Measurements from ENCODE around the gene RPTOR. TPM values are rescaled to one million over a fixed set of nuclear protein-coding genes. Genes with fewer than 3 reads are reported as not detected.

RPTOR gene
- total RNA-seq, 1 donor from 2014 or later, result 62.4 TPM

GRCh38 chr17:80850109-80850508, 305.5 kb downstream of the RPTOR start:
- Mint-ChIP-seq H3K36me3 (ENCODE audit: low read depth) (peaks cover 83% of the 10 kb centered on the region), H3K9me3 (no peaks in the 10 kb centered on the region), H3K4me3 (ENCODE audit: low read depth) (no peak overlapping the region), H3K4me1 (ENCODE audit: low read depth) (peaks cover 63% of the 10 kb centered on the region), H3K27me3 (ENCODE audit: low read depth) (no peaks in the 10 kb centered on the region), H3K27ac (no peak overlapping the region)
- DNase-seq (ENCODE audit: low spot score), result no peak
- intact Hi-C loops (cut with micrococcal nuclease), result no loop called here

GRCh38 chr17:80850817-80851216, 306.2 kb downstream of the RPTOR start:
- intact Hi-C loops (cut with micrococcal nuclease), result no loop called here
- no peak overlapping the region for H3K4me3 Mint-ChIP-seq (ENCODE audit: low read depth)
- no peak overlapping the region for H3K27ac Mint-ChIP-seq
- DNase-seq (ENCODE audit: low spot score), result no peak
- no peaks in the 10 kb centered on the region for H3K9me3 Mint-ChIP-seq
- no peaks in the 10 kb centered on the region for H3K27me3 Mint-ChIP-seq (ENCODE audit: low read depth)
- peaks cover 65% of the 10 kb centered on the region for H3K4me1 Mint-ChIP-seq (ENCODE audit: low read depth)
- peaks cover 85% of the 10 kb centered on the region for H3K36me3 Mint-ChIP-seq (ENCODE audit: low read depth)

- Mint-ChIP-seq H3K27ac (peak overlapping the region; percentile 11), H3K9me3 (no peaks in the 10 kb centered on the region), H3K4me1 (ENCODE audit: low read depth) (peaks cover 70% of the 10 kb centered on the region), H3K36me3 (ENCODE audit: low read depth) (peaks cover 85% of the 10 kb centered on the region), H3K27me3 (ENCODE audit: low read depth) (no peaks in the 10 kb centered on the region), H3K4me3 (ENCODE audit: low read depth) (no peak overlapping the region)
- no peak for DNase-seq (ENCODE audit: low spot score)
- intact Hi-C loops (cut with micrococcal nuclease), result no loop called here
These were observed 306.8 kb downstream of the RPTOR start for GRCh38 chr17:80851277-80851925.

GRCh38 chr17:80852476-80853015, 307.9 kb downstream of the RPTOR start:
- Mint-ChIP-seq H3K4me1 (ENCODE audit: low read depth) (peaks cover 70% of the 10 kb centered on the region), H3K27ac (peak overlapping the region; percentile 31), H3K27me3 (ENCODE audit: low read depth) (no peaks in the 10 kb centered on the region), H3K36me3 (ENCODE audit: low read depth) (peaks cover 83% of the 10 kb centered on the region), H3K4me3 (ENCODE audit: low read depth) (no peak overlapping the region), H3K9me3 (no peaks in the 10 kb centered on the region)
- no peak for DNase-seq (ENCODE audit: low spot score)
- intact Hi-C loops (cut with micrococcal nuclease), result no loop called here

GRCh38 chr17:80853076-80853475, 308.4 kb downstream of the RPTOR start:
- H3K4me1 Mint-ChIP-seq (ENCODE audit: low read depth), result peaks cover 69% of the 10 kb centered on the region
- DNase-seq (ENCODE audit: low spot score), result no peak
- H3K36me3 Mint-ChIP-seq (ENCODE audit: low read depth), result peaks cover 82% of the 10 kb centered on the region
- no peak overlapping the region for H3K27ac Mint-ChIP-seq
- H3K4me3 Mint-ChIP-seq (ENCODE audit: low read depth), result no peak overlapping the region
- H3K9me3 Mint-ChIP-seq, result no peaks in the 10 kb centered on the region
- intact Hi-C loops (cut with micrococcal nuclease), result no loop called here
- H3K27me3 Mint-ChIP-seq (ENCODE audit: low read depth), result no peaks in the 10 kb centered on the region

GRCh38 chr17:80854220-80854619, 309.6 kb downstream of the RPTOR start:
- Mint-ChIP-seq H3K27ac (peak overlapping the region; percentile 97), H3K27me3 (ENCODE audit: low read depth) (no peaks in the 10 kb centered on the region), H3K36me3 (ENCODE audit: low read depth) (peaks cover 82% of the 10 kb centered on the region), H3K4me3 (ENCODE audit: low read depth) (no peak overlapping the region), H3K9me3 (no peaks in the 10 kb centered on the region), H3K4me1 (ENCODE audit: low read depth) (peaks cover 68% of the 10 kb centered on the region)
- DNase-seq (ENCODE audit: low spot score), result no peak
- intact Hi-C loops (cut with micrococcal nuclease), result no loop called here

GRCh38 chr17:80855196-80855947, 310.7 kb downstream of the RPTOR start:
- no peaks in the 10 kb centered on the region for H3K9me3 Mint-ChIP-seq
- peak overlapping the region; percentile 97 for H3K27ac Mint-ChIP-seq
- peak overlapping the region; percentile 37 for H3K4me3 Mint-ChIP-seq (ENCODE audit: low read depth)
- no peak for DNase-seq (ENCODE audit: low spot score)
- H3K27me3 Mint-ChIP-seq (ENCODE audit: low read depth), result no peaks in the 10 kb centered on the region
- H3K36me3 Mint-ChIP-seq (ENCODE audit: low read depth), result peaks cover 78% of the 10 kb centered on the region
- H3K4me1 Mint-ChIP-seq (ENCODE audit: low read depth), result peaks cover 65% of the 10 kb centered on the region
- intact Hi-C loops (cut with micrococcal nuclease), result no loop called here

GRCh38 chr17:80855948-80856862, 311.6 kb downstream of the RPTOR start:
- peak overlapping the region; percentile 97 for H3K27ac Mint-ChIP-seq
- peak overlapping the region; percentile 37 for H3K4me3 Mint-ChIP-seq (ENCODE audit: low read depth)
- H3K4me1 Mint-ChIP-seq (ENCODE audit: low read depth), result peaks cover 69% of the 10 kb centered on the region
- no peaks in the 10 kb centered on the region for H3K27me3 Mint-ChIP-seq (ENCODE audit: low read depth)
- DNase-seq (ENCODE audit: low spot score), result peak; percentile 88
- peaks cover 78% of the 10 kb centered on the region for H3K36me3 Mint-ChIP-seq (ENCODE audit: low read depth)
- H3K9me3 Mint-ChIP-seq, result no peaks in the 10 kb centered on the region
- intact Hi-C loops (cut with micrococcal nuclease), result loop anchor here (1.0 to 2.0 kb wide), 4 partner anchors 21 to 97 kb away; no protein-coding TSS in a partner anchor

- Mint-ChIP-seq H3K27ac (peak overlapping the region; percentile 97), H3K9me3 (no peaks in the 10 kb centered on the region), H3K27me3 (ENCODE audit: low read depth) (no peaks in the 10 kb centered on the region), H3K4me1 (ENCODE audit: low read depth) (peaks cover 70% of the 10 kb centered on the region), H3K4me3 (ENCODE audit: low read depth) (peak overlapping the region; percentile 33), H3K36me3 (ENCODE audit: low read depth) (peaks cover 79% of the 10 kb centered on the region)
- intact Hi-C loops (cut with micrococcal nuclease), result loop anchor here (1.0 to 2.0 kb wide), 4 partner anchors 20 to 98 kb away; no protein-coding TSS in a partner anchor
- DNase-seq (ENCODE audit: low spot score), result no peak
These were observed 312.5 kb downstream of the RPTOR start for GRCh38 chr17:80856863-80857755.

GRCh38 chr17:80857756-80858171, 313.1 kb downstream of the RPTOR start:
- intact Hi-C loops (cut with micrococcal nuclease), result loop anchor here (2.0 kb wide), 1 partner anchor 33 kb away; no protein-coding TSS in a partner anchor
- Mint-ChIP-seq H3K4me1 (ENCODE audit: low read depth) (peaks cover 71% of the 10 kb centered on the region), H3K27me3 (ENCODE audit: low read depth) (no peaks in the 10 kb centered on the region), H3K4me3 (ENCODE audit: low read depth) (no peak overlapping the region), H3K36me3 (ENCODE audit: low read depth) (peaks cover 79% of the 10 kb centered on the region), H3K9me3 (no peaks in the 10 kb centered on the region), H3K27ac (peak overlapping the region; percentile 97)
- DNase-seq (ENCODE audit: low spot score), result no peak

- H3K27ac Mint-ChIP-seq, result peak overlapping the region; percentile 97
- peaks cover 78% of the 10 kb centered on the region for H3K4me1 Mint-ChIP-seq (ENCODE audit: low read depth)
- H3K36me3 Mint-ChIP-seq (ENCODE audit: low read depth), result peaks cover 83% of the 10 kb centered on the region
- no peak for DNase-seq (ENCODE audit: low spot score)
- H3K4me3 Mint-ChIP-seq (ENCODE audit: low read depth), result no peak overlapping the region
- no peaks in the 10 kb centered on the region for H3K27me3 Mint-ChIP-seq (ENCODE audit: low read depth)
- intact Hi-C loops (cut with micrococcal nuclease), result no loop called here
- H3K9me3 Mint-ChIP-seq, result peaks cover 6% of the 10 kb centered on the region
These were observed 313.8 kb downstream of the RPTOR start for GRCh38 chr17:80858301-80859001.
